Inflammatory macrophage treated with lipopolysaccharide for 1 hour (primary cell): ENCODE results near the gene RALGAPB.
"Not testable (repeated sequence)": the region's sequence is repeated elsewhere in the genome, so short reads cannot be mapped to it uniquely, and the experiment has no call there.

Source experiments
- DNase-seq, 2 donors: peaks; one replicate each; pipeline ENCODE4 v3.0.0-alpha.2; 2020 to 2022

Gene RALGAPB

GRCh38 chr20:38589967-38590675, 117.5 kb downstream of the RALGAPB start:
- no peak for DNase-seq

- peak; percentile 29 to 50 for DNase-seq
These were observed 118.2 kb downstream of the RALGAPB start for GRCh38 chr20:38590676-38591473.

- no peak for DNase-seq
These were observed 119.1 kb downstream of the RALGAPB start for GRCh38 chr20:38591474-38592410.

- not testable (repeated sequence) for DNase-seq
These were observed 119.8 kb downstream of the RALGAPB start for GRCh38 chr20:38592411-38592790.

- DNase-seq: not testable (repeated sequence)
These were observed 121.6 kb downstream of the RALGAPB start for GRCh38 chr20:38594281-38594680.

- not testable (repeated sequence) for DNase-seq
These were observed 123.2 kb downstream of the RALGAPB start for GRCh38 chr20:38595886-38596285.

GRCh38 chr20:38599410-38599882, 126.8 kb downstream of the RALGAPB start:
- DNase-seq: no peak

- no peak for DNase-seq
These were observed 127.4 kb downstream of the RALGAPB start for GRCh38 chr20:38600057-38600456.

GRCh38 chr20:38601216-38602184, 128.9 kb downstream of the RALGAPB start, which contains the start of gene ARHGAP40:
TSS of gene ARHGAP40 (plus strand) at chr20:38601809.
- peak; percentile 41 to 44 for DNase-seq

GRCh38 chr20:38602185-38602581, 129.5 kb downstream of the RALGAPB start:
- no peak for DNase-seq

- no peak for DNase-seq
These were observed 130.6 kb downstream of the RALGAPB start for GRCh38 chr20:38603286-38603685.

- DNase-seq: no peak
These were observed 132.2 kb downstream of the RALGAPB start for GRCh38 chr20:38604873-38605303.

- no peak for DNase-seq
These were observed 134.7 kb downstream of the RALGAPB start for GRCh38 chr20:38607351-38607750.

GRCh38 chr20:38608188-38608587, 135.5 kb downstream of the RALGAPB start:
- DNase-seq: no peak

GRCh38 chr20:38609815-38610214, 137.2 kb downstream of the RALGAPB start:
- no peak for DNase-seq

- no peak for DNase-seq
These were observed 137.9 kb downstream of the RALGAPB start for GRCh38 chr20:38610521-38610920.

- no peak for DNase-seq
These were observed 140.3 kb downstream of the RALGAPB start for GRCh38 chr20:38612751-38613515.

GRCh38 chr20:38615283-38615682, 142.6 kb downstream of the RALGAPB start:
- no peak for DNase-seq

- no peak for DNase-seq
These were observed 143.8 kb downstream of the RALGAPB start for GRCh38 chr20:38616457-38616856.

GRCh38 chr20:38617011-38617829, 144.6 kb downstream of the RALGAPB start:
- no peak for DNase-seq
